Measurements from ENCODE around the gene ERCC6L. TPM values are rescaled to one million over a fixed set of nuclear protein-coding genes. Genes with fewer than 3 reads are reported as not detected.

ERCC6L gene
- total and polyA plus RNA-seq, 10 of the 15 experiments (the other 5 are each of a cell fraction or from before 2014, with no cell fraction given) = 4.7 to 13.1 (median 7.7) TPM

DNA sequence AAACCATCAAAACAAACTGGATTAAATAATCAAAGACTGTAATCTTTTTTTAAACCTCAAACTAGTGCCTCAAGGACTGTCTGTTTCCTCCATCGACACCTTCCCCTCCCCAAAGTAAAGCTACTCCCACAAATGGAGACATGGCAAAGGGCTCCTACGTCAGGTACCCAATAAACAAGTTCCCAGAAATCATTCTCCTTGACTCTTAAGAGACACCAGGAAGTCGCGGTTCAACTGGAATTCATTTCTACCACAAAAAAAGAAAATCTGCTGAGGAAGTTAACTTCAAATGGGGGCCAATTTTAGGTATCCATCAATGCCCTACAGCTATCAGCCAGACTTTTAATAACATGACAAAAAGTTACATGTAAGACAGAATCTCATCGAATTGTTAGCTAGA is 35.7 kb upstream of the ERCC6L start:
- in situ Hi-C loops (cut with MboI) (loop anchor here (10.0 kb wide), 1 partner anchor 1580 kb away; the partner anchor contains the start of gene XIST), intact Hi-C loops (cut with micrococcal nuclease; ENCODE audit: unreplicated experiment) (no loop called here)
- no peak overlapping the region for H2AFZ ChIP-seq (ENCODE audit: control insufficient read depth, low read depth, low read length)
- H3K9me3 ChIP-seq (replicated peaks; ENCODE audit: control insufficient read depth, insufficient read depth, low read length) = no peaks in the 10 kb centered on the region
- TF ChIP-seq CBFB (IDR thresholded peaks at IDR 0.05; ENCODE audit: low read depth) = no peak
- TF ChIP-seq, protein P1, sequence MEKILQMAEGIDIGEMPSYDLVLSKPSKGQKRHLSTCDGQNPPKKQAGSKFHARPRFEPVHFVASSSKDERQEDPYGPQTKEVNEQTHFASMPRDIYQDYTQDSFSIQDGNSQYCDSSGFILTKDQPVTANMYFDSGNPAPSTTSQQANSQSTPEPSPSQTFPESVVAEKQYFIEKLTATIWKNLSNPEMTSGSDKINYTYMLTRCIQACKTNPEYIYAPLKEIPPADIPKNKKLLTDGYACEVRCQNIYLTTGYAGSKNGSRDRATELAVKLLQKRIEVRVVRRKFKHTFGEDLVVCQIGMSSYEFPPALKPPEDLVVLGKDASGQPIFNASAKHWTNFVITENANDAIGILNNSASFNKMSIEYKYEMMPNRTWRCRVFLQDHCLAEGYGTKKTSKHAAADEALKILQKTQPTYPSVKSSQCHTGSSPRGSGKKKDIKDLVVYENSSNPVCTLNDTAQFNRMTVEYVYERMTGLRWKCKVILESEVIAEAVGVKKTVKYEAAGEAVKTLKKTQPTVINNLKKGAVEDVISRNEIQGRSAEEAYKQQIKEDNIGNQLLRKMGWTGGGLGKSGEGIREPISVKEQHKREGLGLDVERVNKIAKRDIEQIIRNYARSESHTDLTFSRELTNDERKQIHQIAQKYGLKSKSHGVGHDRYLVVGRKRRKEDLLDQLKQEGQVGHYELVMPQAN (conservative IDR thresholded peaks at IDR 0.05) = no peak
- TF ChIP-seq, protein P2, sequence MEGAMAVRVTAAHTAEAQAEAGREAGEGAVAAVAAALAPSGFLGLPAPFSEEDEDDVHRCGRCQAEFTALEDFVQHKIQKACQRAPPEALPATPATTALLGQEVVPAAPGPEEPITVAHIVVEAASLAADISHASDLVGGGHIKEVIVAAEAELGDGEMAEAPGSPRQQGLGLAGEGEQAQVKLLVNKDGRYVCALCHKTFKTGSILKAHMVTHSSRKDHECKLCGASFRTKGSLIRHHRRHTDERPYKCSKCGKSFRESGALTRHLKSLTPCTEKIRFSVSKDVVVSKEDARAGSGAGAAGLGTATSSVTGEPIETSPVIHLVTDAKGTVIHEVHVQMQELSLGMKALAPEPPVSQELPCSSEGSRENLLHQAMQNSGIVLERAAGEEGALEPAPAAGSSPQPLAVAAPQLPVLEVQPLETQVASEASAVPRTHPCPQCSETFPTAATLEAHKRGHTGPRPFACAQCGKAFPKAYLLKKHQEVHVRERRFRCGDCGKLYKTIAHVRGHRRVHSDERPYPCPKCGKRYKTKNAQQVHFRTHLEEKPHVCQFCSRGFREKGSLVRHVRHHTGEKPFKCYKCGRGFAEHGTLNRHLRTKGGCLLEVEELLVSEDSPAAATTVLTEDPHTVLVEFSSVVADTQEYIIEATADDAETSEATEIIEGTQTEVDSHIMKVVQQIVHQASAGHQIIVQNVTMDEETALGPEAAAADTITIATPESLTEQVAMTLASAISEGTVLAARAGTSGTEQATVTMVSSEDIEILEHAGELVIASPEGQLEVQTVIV (IDR thresholded peaks at IDR 0.05; ENCODE audit: borderline replicate concordance, partially characterized antibody) = no peak
- no peak for TF ChIP-seq SUZ12 (IDR thresholded peaks at IDR 0.05; ENCODE audit: unreplicated experiment)
- no peak for TF ChIP-seq MTA3 (IDR thresholded peaks at IDR 0.05; ENCODE audit: borderline replicate concordance, low read length)
- no peak for TF ChIP-seq MEF2B (IDR thresholded peaks at IDR 0.05; ENCODE audit: partially characterized antibody, poor library complexity, severe bottlenecking)
- TF ChIP-seq HDAC2 (IDR thresholded peaks at IDR 0.05) = no peak
- TF ChIP-seq TCF7 (IDR thresholded peaks at IDR 0.05; ENCODE audit: borderline replicate concordance) = no peak
- TF ChIP-seq CEBPB (IDR thresholded peaks at IDR 0.05; ENCODE audit: borderline replicate concordance in 1 of 2, low read depth in 2 of 2, low read length in 2 of 2) = no peak
- TF ChIP-seq KLF5 (IDR thresholded peaks at IDR 0.05; ENCODE audit: partially characterized antibody) = no peak
- no peak for TF ChIP-seq TARDBP (IDR thresholded peaks at IDR 0.05; ENCODE audit: borderline replicate concordance)
- no peak for TF ChIP-seq BMI1 (IDR thresholded peaks at IDR 0.05; ENCODE audit: borderline replicate concordance)
- no peak for TF ChIP-seq RAD51 (IDR thresholded peaks at IDR 0.05)
- TF ChIP-seq WRNIP1 (IDR thresholded peaks at IDR 0.05; ENCODE audit: borderline replicate concordance, low read depth, low read length) = no peak
- peak overlapping the region; percentile 83 for H3K4me3 ChIP-seq
- H3K27ac ChIP-seq (ENCODE audit: control insufficient read depth, insufficient read depth) = no peak overlapping the region
- peaks cover 24 to 50% of the 10 kb centered on the region in 2 experiments for H3K36me3 ChIP-seq (ENCODE audit: control insufficient read depth in 2 of 2, insufficient read depth in 2 of 2, low read length in 1 of 2)
- ChIA-PET RAD21 (ENCODE audit: unreplicated experiment) (interaction anchor here (0.8 to 1.0 kb wide), 2 partner anchors 36 to 265 kb away, joined by 3 to 4 read pairs; partner anchors contain the start of gene ERCC6L), POLR2A (no interaction called here), CTCF (interaction anchor here (1.0 to 4.4 kb wide), 2 partner anchors 28 to 280 kb away, joined by 4 to 32 read pairs; no protein-coding TSS in a partner anchor), SMC1A (ENCODE audit: uncharacterized antibody, unreplicated experiment) (interaction anchor here (0.6 to 2.8 kb wide), 3 partner anchors 17 to 31 kb away, joined by 3 to 9 read pairs (median 3); no protein-coding TSS in a partner anchor)
- peak overlapping the region; percentile 68 for H3K4me2 ChIP-seq (ENCODE audit: control insufficient read depth, insufficient read depth)
- peaks cover 44% of the 10 kb centered on the region for H3K79me2 ChIP-seq (ENCODE audit: control insufficient read depth, insufficient read depth, low read length)
- peaks cover 4% of the 10 kb centered on the region; the same call in 1 of the 2 replicates for H3K4me1 ChIP-seq (ENCODE audit: control insufficient read depth, insufficient read depth, low read length)
- ATAC-seq (no peak), DNase-seq (ENCODE audit: low read depth, low spot score) (no peak), FAIRE-seq (no peak)
- BruUV-seq (replicated peaks) = no TSS peak
- H3K27me3 ChIP-seq (replicated peaks in 1 of 2; ENCODE audit: control insufficient read depth in 2 of 2, insufficient read depth in 2 of 2, low read length in 1 of 2) = peaks cover 0 to 2% of the 10 kb centered on the region in 2 experiments; a peak in 2 of 4 replicates
- peak overlapping the region; percentile 99; the same call in 1 of the 2 replicates for H3K9ac ChIP-seq (ENCODE audit: control insufficient read depth, insufficient read depth, low read length)
- H4K20me1 ChIP-seq (ENCODE audit: control insufficient read depth, insufficient read depth) = peaks cover 3% of the 10 kb centered on the region; the same call in 1 of the 2 replicates
- WGBS (ENCODE audit: insufficient coverage, insufficient replicate concordance, low lambda C conversion rate, missing lambda C conversion rate) = 60% methylated on average over 5 of the region's 5 CpGs
